NAMALWA (cell line): ENCODE results near the gene TLCD1.
"Not testable (repeated sequence)": the region's sequence is repeated elsewhere in the genome, so short reads cannot be mapped to it uniquely, and the experiment has no call there.

Experiments used
- DNase-seq: peaks from one replicate; pipeline ENCODE4 v3.0.0-alpha.2; 2015; ENCODE audit warnings: low spot score

Gene TLCD1

DNA sequence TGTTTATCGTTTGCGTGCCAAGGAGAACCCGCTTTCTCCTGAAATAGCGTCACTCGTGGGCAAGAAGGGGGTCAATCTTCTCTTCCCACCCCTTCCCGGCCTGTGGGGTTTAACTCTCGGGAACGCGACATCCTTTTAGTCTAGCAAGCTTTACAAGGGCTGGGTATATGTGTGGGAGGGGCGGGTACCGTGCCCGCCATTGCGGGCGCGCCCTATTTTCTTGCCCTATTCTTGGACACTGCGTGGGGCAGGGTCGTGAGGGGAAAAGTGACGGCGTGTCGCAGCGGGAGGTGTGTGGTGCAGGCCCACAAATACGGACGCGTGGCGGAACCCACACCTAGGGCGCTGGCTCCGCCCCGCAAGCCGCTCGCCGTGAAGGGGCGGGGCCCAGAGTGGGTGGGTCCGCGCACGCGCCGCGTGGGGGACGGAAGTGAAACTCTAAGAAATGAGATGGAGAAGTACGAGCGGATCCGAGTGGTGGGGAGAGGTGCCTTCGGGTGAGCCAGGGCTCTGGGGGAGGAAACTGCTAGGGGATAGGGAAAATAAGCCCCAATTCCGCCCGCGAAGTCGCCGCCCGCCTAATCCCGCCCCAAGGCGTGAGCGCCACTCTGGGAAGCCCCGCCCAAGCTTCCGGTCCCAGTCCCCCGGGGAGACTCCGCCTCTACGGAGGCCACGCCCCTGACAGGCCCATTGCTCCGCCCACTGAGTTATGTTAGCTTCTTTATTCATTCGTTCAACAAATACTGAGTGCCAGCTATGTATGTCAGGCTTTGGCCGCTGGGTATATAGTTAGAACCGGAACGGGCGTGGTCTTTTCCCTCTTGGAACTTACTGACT is 2.5 kb upstream of the TLCD1 start, which contains the start of gene NEK8:
NEK8 (plus strand) TSS at position 425 of the 837 bp plus-strand sequence; CDS start at position 451, 26 bp downstream.
- peak; percentile 96 for DNase-seq

- DNase-seq = peak; percentile 96
These were observed 826 bp upstream of the TLCD1 start for GRCh38 chr17:28726627-28727491.

DNA sequence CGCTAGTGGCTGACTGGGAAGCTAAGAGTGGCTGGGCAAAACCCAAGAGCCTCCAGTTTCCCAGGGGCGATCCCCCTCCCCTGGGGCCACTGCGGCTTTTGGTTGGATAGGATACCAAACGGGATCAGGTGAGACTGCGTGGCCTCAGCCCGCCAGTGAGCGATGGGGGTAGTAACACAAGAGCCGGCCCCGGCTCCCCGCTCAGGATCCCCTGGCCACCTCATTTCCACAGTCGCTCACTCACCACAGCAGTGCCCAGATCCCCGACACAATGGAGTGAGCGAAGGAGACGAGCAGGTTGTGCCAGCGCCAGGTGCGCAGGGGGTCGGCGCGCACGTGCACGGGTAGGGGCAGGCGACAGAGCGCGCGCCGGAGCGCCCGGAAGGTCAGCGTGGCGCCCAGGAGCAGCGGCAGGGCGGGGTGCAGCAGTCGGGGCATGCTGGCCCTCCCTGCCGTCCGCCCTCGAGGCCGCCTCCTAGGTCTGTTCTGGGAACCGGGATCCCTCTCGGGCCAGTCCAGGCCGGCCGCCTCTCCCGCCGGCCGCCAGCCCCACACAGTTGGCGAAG is 290 bp downstream of the TLCD1 start:
- peak; percentile 87 for DNase-seq

- DNase-seq = peak; percentile 88
These were observed 820 bp downstream of the TLCD1 start for GRCh38 chr17:28725166-28725659.

DNA sequence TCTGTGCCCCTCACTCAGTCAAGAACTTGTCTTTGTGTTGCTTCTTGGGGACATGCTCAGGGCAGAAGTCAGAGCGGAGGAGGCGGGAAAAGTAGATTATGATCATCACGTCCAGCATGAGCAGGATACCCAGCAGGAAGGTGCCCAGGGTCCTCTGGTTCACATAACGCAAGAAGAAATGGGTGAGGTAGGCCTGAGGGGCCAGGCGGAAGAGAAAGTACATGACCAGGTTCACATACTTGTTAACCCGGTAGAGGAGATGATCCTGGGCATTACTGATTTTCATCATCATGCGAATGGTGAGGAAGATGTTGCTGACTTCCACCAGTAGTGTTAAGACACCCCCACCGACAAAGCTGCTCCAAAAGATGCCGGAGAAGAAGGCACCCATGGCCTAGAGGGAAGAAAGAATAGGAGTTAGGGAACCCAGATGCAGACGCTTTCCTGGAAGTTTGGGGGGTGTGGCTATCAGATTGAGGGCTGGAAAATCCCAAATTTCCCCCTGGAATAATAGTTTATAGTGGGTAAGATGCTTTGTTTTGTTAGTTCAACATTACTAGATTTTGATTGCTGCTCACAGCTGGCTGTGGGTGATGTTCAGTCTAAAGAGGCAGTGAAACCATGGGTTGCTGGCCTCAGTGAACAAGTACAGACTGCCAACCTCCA is 1.4 kb downstream of the TLCD1 start:
- peak; percentile 66 for DNase-seq

GRCh38 chr17:28723836-28724499 is 2.1 kb downstream of the TLCD1 start:
- DNase-seq = peak; percentile 48

DNA sequence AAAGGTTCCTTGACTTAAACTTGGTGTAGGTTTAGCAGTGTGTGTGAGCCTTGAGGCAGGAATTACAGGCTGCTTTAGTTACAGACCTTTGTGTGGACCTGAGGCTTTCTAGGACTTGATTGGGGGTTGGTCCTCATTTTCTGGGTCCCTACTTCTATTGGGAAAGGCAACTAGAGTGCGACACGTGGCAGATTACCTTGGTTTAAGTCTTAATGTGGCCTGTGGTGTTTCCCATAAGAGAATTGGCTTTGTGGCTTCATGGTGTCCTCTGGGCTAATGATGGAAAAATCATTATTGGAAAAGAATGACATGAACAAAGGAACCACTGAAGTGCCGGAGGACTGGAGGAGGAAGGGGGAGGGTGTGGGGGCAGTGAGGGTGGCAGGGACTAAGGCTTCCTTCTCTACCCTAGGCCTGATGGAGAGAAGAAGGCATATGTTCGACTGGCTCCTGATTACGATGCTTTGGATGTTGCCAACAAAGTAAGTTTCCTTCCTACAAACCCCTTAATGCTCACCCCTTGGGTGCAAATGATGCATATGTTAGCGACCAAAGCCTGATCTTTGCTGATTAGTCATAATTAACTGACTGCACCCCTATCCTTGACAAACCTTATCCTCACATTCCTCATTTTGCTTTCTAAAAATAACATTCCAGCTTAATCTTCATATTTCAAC is 2.7 kb downstream of the TLCD1 start:
- peak; percentile 25 for DNase-seq

DNA sequence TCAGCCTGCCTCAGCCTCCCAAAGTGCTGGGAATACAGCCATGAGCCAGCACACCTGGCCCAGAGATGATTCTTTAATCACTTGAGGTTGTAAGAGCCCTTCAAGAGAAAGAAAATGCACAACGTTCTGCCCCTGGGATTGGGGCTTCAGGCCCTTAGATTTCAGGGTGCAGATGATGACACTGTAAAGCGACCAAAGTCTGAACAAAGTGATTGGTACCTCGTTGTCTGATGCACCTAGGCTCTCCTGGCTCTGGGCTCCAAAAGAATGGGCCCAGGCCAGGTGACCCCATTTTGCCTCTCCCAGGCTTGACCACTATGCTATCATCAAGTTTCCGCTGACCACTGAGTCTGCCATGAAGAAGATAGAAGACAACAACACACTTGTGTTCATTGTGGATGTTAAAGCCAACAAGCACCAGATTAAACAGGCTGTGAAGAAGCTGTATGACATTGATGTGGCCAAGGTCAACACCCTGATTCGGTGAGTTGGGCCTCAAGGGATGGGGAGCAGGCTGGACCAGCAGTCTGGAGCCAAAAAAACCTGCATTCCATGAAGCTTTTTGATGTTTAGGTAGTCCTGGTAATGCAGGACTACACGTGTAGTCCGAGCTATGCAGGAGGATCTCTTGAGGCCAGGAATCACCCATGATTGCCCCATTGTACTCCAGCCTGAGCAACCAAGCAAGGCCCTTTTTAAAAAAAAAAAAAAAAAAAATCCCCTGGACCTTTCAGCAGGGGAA is 3.4 kb downstream of the TLCD1 start:
- DNase-seq = no peak

- DNase-seq = not testable (repeated sequence)
These were observed 5.1 kb downstream of the TLCD1 start for GRCh38 chr17:28720997-28721329.

GRCh38 chr17:28720247-28720996 is 5.6 kb downstream of the TLCD1 start:
- DNase-seq = peak; percentile 66

GRCh38 chr17:28719021-28719433 is 7.0 kb downstream of the TLCD1 start:
- DNase-seq = no peak

- DNase-seq = no peak
These were observed 7.6 kb downstream of the TLCD1 start for GRCh38 chr17:28718333-28719020.

DNA sequence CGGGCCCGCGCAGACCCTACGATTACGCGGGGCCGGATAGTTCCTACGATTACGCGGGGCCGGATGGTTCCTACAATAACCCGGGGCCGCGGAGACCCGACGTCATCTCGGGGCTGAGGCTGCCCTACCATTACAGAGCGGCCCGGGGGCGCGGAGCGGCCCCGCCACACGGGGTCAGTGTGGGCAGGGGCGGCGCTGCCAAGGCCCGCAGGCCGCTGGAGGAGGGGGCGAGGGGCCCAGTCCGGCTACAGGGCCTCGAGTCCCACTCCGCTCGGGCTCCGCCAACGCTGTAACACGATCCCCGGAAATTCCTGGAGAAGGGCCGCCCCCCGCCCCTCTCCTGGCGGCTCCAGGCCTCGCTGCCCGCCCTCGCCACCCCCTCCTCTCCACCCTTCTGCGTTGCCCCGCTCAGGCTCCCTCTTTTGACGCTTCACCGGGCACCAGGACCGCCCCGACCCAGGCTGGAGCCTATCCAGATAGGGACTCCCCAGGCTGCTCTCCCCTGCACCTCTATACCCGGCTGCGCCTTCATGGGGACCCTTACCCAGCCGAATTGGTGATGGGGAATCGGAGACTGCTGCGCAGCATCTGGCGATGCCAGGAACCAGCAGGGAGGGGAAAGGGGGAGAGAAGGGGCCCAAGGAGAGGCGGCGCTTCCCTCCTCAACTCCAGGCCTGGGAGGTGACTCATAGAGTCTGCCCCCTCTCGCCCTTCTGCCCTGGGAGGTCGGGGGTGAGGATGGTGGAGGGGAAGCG is 8.3 kb downstream of the TLCD1 start, which contains the start of gene RAB34:
RAB34 (minus strand) TSS at position 291 of the 755 bp plus-strand sequence. CDS start 602 bp downstream, outside the sequence.
- DNase-seq = no peak

GRCh38 chr17:28716740-28717577 is 9.1 kb downstream of the TLCD1 start:
- no peak for DNase-seq

GRCh38 chr17:28715217-28715616 is 10.8 kb downstream of the TLCD1 start:
- no peak for DNase-seq

DNA sequence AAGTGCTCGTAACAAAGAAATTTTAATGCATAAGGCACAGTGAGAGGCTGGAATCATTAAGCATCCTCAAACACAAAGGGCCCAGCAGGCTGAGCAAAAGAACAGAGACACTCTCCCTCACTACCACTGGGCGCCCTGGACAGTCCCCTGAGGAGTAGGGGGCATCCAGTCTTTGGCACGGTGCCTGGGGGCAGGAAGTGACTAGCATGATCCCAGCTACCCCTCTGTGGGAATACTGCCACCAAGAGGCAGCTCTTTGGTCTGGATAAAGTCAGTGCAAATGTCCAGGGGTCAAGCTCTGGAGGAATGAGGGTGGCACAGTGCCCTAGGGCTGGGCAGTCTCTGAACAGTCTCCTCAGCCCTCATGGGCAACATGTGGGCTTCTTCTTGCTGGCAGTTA is 11.8 kb downstream of the TLCD1 start:
- DNase-seq = no peak
